GM12878 (cell line): ENCODE data around the gene SBF1. TPM values are rescaled to one million over a fixed set of nuclear protein-coding genes. Genes with fewer than 3 reads are reported as not detected.
A peak's percentile ranks its signal among the peaks of the same experiment; 100 is the strongest.

Experiments used
- ATAC-seq: fragments of 200-7000 bp; cut with Tn5 transposase; 3 replicates; pipeline ENCODE4 v1.9.1; 2020; ENCODE audit warnings: mild to moderate bottlenecking, moderate library complexity
- BruUV-seq: library from RNA; stranded (reverse); fragments of 400-500 nt; replicated peaks from 2 replicates; lab custom pipeline; 2021; lab: Mats Ljungman, UMichigan
- CTCF ChIA-PET: fragments of 300-600 bp; sonication (Branson Sonifier 250); formaldehyde crosslinking; extraction: SDS; loops from one replicate; lab custom pipeline; 2021; ENCODE audit warnings: inconsistent platforms; lab: Yijun Ruan, JAX
- POLR2A ChIA-PET: fragments of 350-600 bp; formaldehyde crosslinking; extraction: SDS; loops from one replicate; lab custom pipeline; 2021; ENCODE audit warnings: inconsistent platforms; lab: Charles Lee
- RAD21 ChIA-PET: fragments of 300-600 bp; sonication (Branson Sonifier 250); formaldehyde crosslinking; loops from one replicate; lab custom pipeline; 2023; ENCODE audit warnings: antibody characterized with exemption; ENCODE audit not compliant: unreplicated experiment; lab: Charles Lee
- SMC1A ChIA-PET: fragments of 300-600 bp; sonication (Branson Sonifier 250); formaldehyde crosslinking; loops from one replicate; lab custom pipeline; 2023; ENCODE audit not compliant: unreplicated experiment, uncharacterized antibody; lab: Charles Lee
- DNase-seq: peaks from one replicate; pipeline ENCODE4 v3.0.0-alpha.2; 2011; ENCODE audit warnings: low read depth, low spot score
- FAIRE-seq: peaks from 3 replicates; lab custom pipeline; 2011; peaks lifted over from hg19 to GRCh38; lab: Jason Lieb, UNC
- H2AFZ ChIP-seq: 2 replicates; pipeline ENCODE4 v1.6.0; 2011; ENCODE audit warnings: low read depth, low read length, control low read depth; ENCODE audit not compliant: control insufficient read depth
- H3K27ac ChIP-seq: 2 replicates; pipeline ENCODE4 v1.5.1; 2011; ENCODE audit warnings: control low read depth; ENCODE audit not compliant: control insufficient read depth, insufficient read depth
- H3K27me3 ChIP-seq, 2 experiments: replicated peaks in 1 of 2; 2 replicates each; pipeline versions ENCODE4 v1.6.0 to v1.6.1; 2011; ENCODE audit warnings: low read length in 1 of 2; ENCODE audit not compliant: control insufficient read depth in 2 of 2, insufficient read depth in 2 of 2
- H3K36me3 ChIP-seq, 2 experiments: 2 replicates each; pipeline ENCODE4 v1.5.1; 2011; ENCODE audit warnings: low read length in 1 of 2; ENCODE audit not compliant: control insufficient read depth in 2 of 2, insufficient read depth in 2 of 2
- H3K4me1 ChIP-seq: 2 replicates; pipeline ENCODE4 v1.6.1; 2011; ENCODE audit warnings: mild to moderate bottlenecking, low read length, moderate library complexity, mixed read lengths; ENCODE audit not compliant: control insufficient read depth, insufficient read depth
- H3K4me2 ChIP-seq: 2 replicates; pipeline ENCODE4 v1.6.0; 2011; ENCODE audit warnings: control low read depth; ENCODE audit not compliant: control insufficient read depth, insufficient read depth
- H3K4me3 ChIP-seq: fragments of 200-600 bp; sonication (generic); 2 replicates; pipeline ENCODE4 v1.5.1; 2016
- H3K79me2 ChIP-seq: 2 replicates; pipeline ENCODE4 v1.6.0; 2011; ENCODE audit warnings: low read length; ENCODE audit not compliant: control insufficient read depth, insufficient read depth
- H3K9ac ChIP-seq: 2 replicates; pipeline ENCODE4 v1.8.0; 2011; ENCODE audit warnings: low read length, control low read depth, mixed read lengths; ENCODE audit not compliant: control insufficient read depth, insufficient read depth
- H3K9me3 ChIP-seq: replicated peaks from 3 replicates; pipeline ENCODE4 v1.5.1; 2011; ENCODE audit warnings: mild to moderate bottlenecking, low read length; ENCODE audit not compliant: control insufficient read depth, insufficient read depth
- H4K20me1 ChIP-seq: 2 replicates; pipeline ENCODE4 v1.6.0; 2011; ENCODE audit not compliant: control insufficient read depth, insufficient read depth
- BACH1 ChIP-seq: fragments of 450-650 bp; IDR thresholded peaks from 2 replicates; pipeline ENCODE4 v1.6.1; 2017; ENCODE audit warnings: mild to moderate bottlenecking, borderline replicate concordance
- BHLHE40 ChIP-seq, 2 experiments: fragments of 450-650 bp in 1 of 2; IDR thresholded peaks; 2 replicates each; pipeline ENCODE4 v1.6.1; 2011 to 2017; ENCODE audit warnings: low read depth in 2 of 2, borderline replicate concordance in 1 of 2, improper control_type of control experiment in 1 of 2, low read length in 1 of 2, mild to moderate bottlenecking in 1 of 2
- POLR2A ChIP-seq: IDR thresholded peaks from 2 replicates; pipeline ENCODE4 v1.6.1; 2011; ENCODE audit warnings: low read depth, mild to moderate bottlenecking, low read length
- POLR2AphosphoS5 ChIP-seq: IDR thresholded peaks from 2 replicates; pipeline ENCODE4 v1.6.1; 2011; ENCODE audit warnings: mild to moderate bottlenecking, low read length, inconsistent platforms
- RFX5 ChIP-seq: IDR thresholded peaks from 2 replicates; pipeline ENCODE4 v1.6.1; 2011; ENCODE audit warnings: low read depth, low read length, improper control_type of control experiment
- SUZ12 ChIP-seq: fragments of 200-600 bp; sonication (generic); IDR thresholded peaks from one replicate; pipeline ENCODE4 v1.6.1; 2018; ENCODE audit warnings: antibody characterized with exemption, mild to moderate bottlenecking; ENCODE audit not compliant: unreplicated experiment
- WGBS: methylation state at CpG from one replicate; pipeline ENCODE4 v1.1.6; 2016; ENCODE audit warnings: low lambda C conversion rate; ENCODE audit not compliant: insufficient replicate concordance, insufficient coverage; ENCODE audit errors: missing lambda C conversion rate; 5-methylcytosine and 5-hydroxymethylcytosine counted together
- in situ Hi-C: fragments of 300-500 bp; cut with MboI; formaldehyde crosslinking; loops from 9 replicates; pipeline ENCODE4 v1.14.3; 2018; ENCODE audit warnings: mixed read lengths
- intact Hi-C: fragments of 100-400 bp; cut with micrococcal nuclease; formaldehyde crosslinking; loops from one replicate; pipeline ENCODE4 v1.14.2; 2022; ENCODE audit not compliant: unreplicated experiment
- polyA plus RNA-seq, 11 experiments: library from polyadenylated mRNA; depleted of rRNA in 4 of 11; unstranded in 6 of 11; stranded (reverse) in 5 of 11; fragments of >200 nt; fragmentation: Nextera tagmentation in 4 of 11; fragmentation: Illumina TruSeq in 1 of 11; extraction: Ambion mirVana in 4 of 11; extraction: Trizol in 1 of 11; gene quantifications; 1 replicate in 1 of 11; 2 replicates in 10 of 11; pipeline versions ENCODE4 v1.2.1 to v1.2.3, GENCODE V29; 2011 to 2016; ENCODE audit warnings: inconsistent platforms in 2 of 11, missing spikeins in 2 of 11, low read depth in 1 of 11
- total RNA-seq, 4 experiments: library from RNA; depleted of rRNA in 3 of 4; stranded (reverse); fragments of >200 nt in 3 of 4; fragmentation: Illumina TruSeq in 1 of 4; extraction: Trizol in 1 of 4; gene quantifications; 2 replicates each; pipeline versions ENCODE4 v1.2.1 to v1.2.3, GENCODE V29; 2013 to 2021

SBF1 gene
- total and polyA plus RNA-seq, 10 of the 15 experiments (the other 5 are each of a cell fraction or from before 2014, with no cell fraction given), result 0.23 to 95.0 (median 17.8) TPM

- H3K79me2 ChIP-seq, result no peaks in the 10 kb centered on the region
- H3K4me2 ChIP-seq, result no peak overlapping the region
- H2AFZ ChIP-seq, result no peak overlapping the region
- H3K9me3 ChIP-seq, result no peaks in the 10 kb centered on the region
- ATAC-seq (no peak), DNase-seq (no peak), FAIRE-seq (no peak)
- no peaks in the 10 kb centered on the region for H3K4me1 ChIP-seq
- 76% methylated on average over 28 of the region's 28 CpGs for WGBS
- no TSS peak for BruUV-seq
- POLR2A ChIA-PET, result interaction anchor here (0.6 kb wide), 1 partner anchor 1192 kb away, joined by 3 read pairs; no protein-coding TSS in a partner anchor
- no peak overlapping the region for H3K27ac ChIP-seq
- H3K9ac ChIP-seq, result no peak overlapping the region
- in situ Hi-C loops (no loop called here), intact Hi-C loops (no loop called here)
- CTCF ChIA-PET, result no interaction called here
- TF ChIP-seq BACH1 (no peak), BHLHE40 (IDR thresholded peaks at IDR 0.05; ENCODE audit: borderline replicate concordance in 1 of 2, low read depth in 2 of 2, low read length in 1 of 2) (no peak), POLR2A (peak; percentile 51), POLR2AphosphoS5 (0 out of 2 replicates have a peak, but pooled peaks have one; percentile 25)
- no peak overlapping the region for H3K4me3 ChIP-seq
- peaks cover 5 to 35% of the 10 kb centered on the region in 2 experiments; a peak in 3 of 4 replicates for H3K36me3 ChIP-seq
- no peaks in the 10 kb centered on the region for H3K27me3 ChIP-seq
- RAD21 ChIA-PET, result interaction anchor here (0.6 kb wide), 2 partner anchors 39 to 338 kb away, joined by 3 to 4 read pairs; no protein-coding TSS in a partner anchor
- SMC1A ChIA-PET, result no interaction called here
- no peaks in the 10 kb centered on the region for H4K20me1 ChIP-seq
Observed at GRCh38 chr22:50443801-50444625, 30.8 kb downstream of the SBF1 start.

DNA sequence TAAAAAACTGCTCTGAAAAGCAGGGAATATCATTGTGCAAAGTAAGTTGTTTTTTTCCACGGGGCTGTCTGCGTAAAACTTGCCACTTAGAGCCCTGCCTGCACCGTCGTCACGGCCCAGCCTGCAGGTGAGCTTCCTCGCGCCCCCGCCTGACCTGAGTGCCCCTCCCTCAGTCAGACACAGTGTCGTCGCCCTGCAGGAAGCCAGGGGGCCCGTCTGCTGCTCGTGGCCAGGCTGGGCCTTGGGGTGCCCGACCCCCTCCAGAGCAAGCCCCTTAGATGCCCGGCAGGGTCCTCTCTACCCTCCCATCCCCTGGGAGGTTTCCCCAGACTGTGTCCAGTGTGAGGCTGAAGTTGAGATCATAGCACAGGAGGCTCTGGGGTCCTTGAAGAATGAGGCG, 31.6 kb downstream of the SBF1 start:
- DNase-seq (no peak), ATAC-seq (no peak), FAIRE-seq (no peak)
- no peak overlapping the region for H2AFZ ChIP-seq
- no peak overlapping the region for H3K4me3 ChIP-seq
- BruUV-seq, result TSS peak; percentile 83
- intact Hi-C loops (no loop called here), in situ Hi-C loops (no loop called here)
- H3K36me3 ChIP-seq, result peaks cover 8 to 41% of the 10 kb centered on the region in 2 experiments; a peak in 3 of 4 replicates
- H3K79me2 ChIP-seq, result no peaks in the 10 kb centered on the region
- TF ChIP-seq SUZ12 (no peak), POLR2A (peak; percentile 40; the same call in 1 of the 2 replicates), RFX5 (no peak), BHLHE40 (IDR thresholded peaks at IDR 0.05; ENCODE audit: borderline replicate concordance in 1 of 2, low read depth in 2 of 2, low read length in 1 of 2) (no peak)
- H4K20me1 ChIP-seq, result no peaks in the 10 kb centered on the region
- ChIA-PET SMC1A (no interaction called here), CTCF (no interaction called here), POLR2A (no interaction called here), RAD21 (no interaction called here)
- no peak overlapping the region for H3K4me2 ChIP-seq
- H3K27me3 ChIP-seq, result no peaks in the 10 kb centered on the region
- no peak overlapping the region for H3K27ac ChIP-seq
- H3K9ac ChIP-seq, result no peak overlapping the region
- H3K9me3 ChIP-seq, result no peaks in the 10 kb centered on the region
- 79% methylated on average over 15 of the region's 15 CpGs for WGBS
- no peaks in the 10 kb centered on the region for H3K4me1 ChIP-seq
